GM19043 (cell line): ENCODE results near the gene ZNF219.
A peak's percentile ranks its signal among the peaks of the same experiment; 100 is the strongest.

Source experiments
- ATAC-seq: cut with Tn5 transposase; IDR thresholded peaks from one replicate; pipeline ENCODE4 v1.9.1; 2021; ENCODE audit warnings: low read depth; ENCODE audit not compliant: unreplicated experiment

Gene ZNF219

GRCh38 chr14:21088687-21089086 is 9.8 kb downstream of the ZNF219 start:
- ATAC-seq, result no peak

- peak; percentile 49 for ATAC-seq
Measured at GRCh38 chr14:21087294-21088091, 11.0 kb downstream of the ZNF219 start.

GRCh38 chr14:21086908-21087293 is 11.6 kb downstream of the ZNF219 start:
- no peak for ATAC-seq

GRCh38 chr14:21084998-21085853 is 13.2 kb downstream of the ZNF219 start:
- ATAC-seq, result no peak

GRCh38 chr14:21084396-21084795 is 14.1 kb downstream of the ZNF219 start:
- ATAC-seq, result no peak

GRCh38 chr14:21083565-21084325 is 14.7 kb downstream of the ZNF219 start:
- ATAC-seq, result no peak

GRCh38 chr14:21081521-21082142 is 16.8 kb downstream of the ZNF219 start:
- ATAC-seq, result no peak

GRCh38 chr14:21078726-21079125 is 19.7 kb downstream of the ZNF219 start:
- no peak for ATAC-seq

GRCh38 chr14:21078287-21078686 is 20.2 kb downstream of the ZNF219 start:
- ATAC-seq, result no peak

- ATAC-seq, result no peak
Measured at GRCh38 chr14:21077672-21078071, 20.8 kb downstream of the ZNF219 start.

- no peak for ATAC-seq
Measured at GRCh38 chr14:21075719-21076437, 22.6 kb downstream of the ZNF219 start.

- ATAC-seq, result no peak
Measured at GRCh38 chr14:21074398-21075272, 23.8 kb downstream of the ZNF219 start.

- ATAC-seq, result no peak
Measured at GRCh38 chr14:21073921-21074320, 24.5 kb downstream of the ZNF219 start.

GRCh38 chr14:21072781-21073339 is 25.6 kb downstream of the ZNF219 start:
- ATAC-seq, result no peak

GRCh38 chr14:21072031-21072473 is 26.4 kb downstream of the ZNF219 start:
- ATAC-seq, result no peak

GRCh38 chr14:21071225-21072030 is 27.0 kb downstream of the ZNF219 start:
- ATAC-seq, result peak; percentile 74

GRCh38 chr14:21070610-21071224 is 27.7 kb downstream of the ZNF219 start:
- peak; percentile 5 for ATAC-seq
